GM19468 (cell line): ENCODE data around the gene TBC1D3D.
"Not testable (repeated sequence)": the region's sequence is repeated elsewhere in the genome, so short reads cannot be mapped to it uniquely, and the experiment has no call there.

Experiments used
- ATAC-seq: cut with Tn5 transposase; IDR thresholded peaks from one replicate; pipeline ENCODE4 v1.9.1; 2021; ENCODE audit warnings: mild to moderate bottlenecking, moderate library complexity, moderate number of reproducible peaks; ENCODE audit not compliant: unreplicated experiment; ENCODE audit errors: extremely low read depth

TBC1D3D gene

GRCh38 chr17:38003676-38004075 is at the start of gene TBC1D3D:
Gene TBC1D3D, plus strand, starts transcription at chr17:38003976. Its CDS starts 1,585 bp downstream, at chr17:38005561.
- not testable (repeated sequence) for ATAC-seq

- ATAC-seq, result not testable (repeated sequence)
These were observed 14.8 kb upstream of the TBC1D3D start, which contains the start of gene TBC1D3L for GRCh38 chr17:37988960-37989359. Gene TBC1D3L, minus strand, starts transcription at chr17:37989060. Its CDS starts 1,540 bp downstream, at chr17:37987520.
